Stomach (tissue), 9 donors: Measurements from ENCODE around the gene GRK3. TPM values are rescaled to one million over a fixed set of nuclear protein-coding genes. Genes with fewer than 3 reads are reported as not detected.
A peak's percentile ranks its signal among the peaks of the same experiment; 100 is the strongest.

ENCODE experiments used
- DNase-seq, 2 donors: peaks; one replicate each; pipeline versions ENCODE4 v3.0.0 to v3.0.0-alpha.2; 2013 to 2019
- H3K27ac ChIP-seq, 5 donors: fragments of 200-600 bp in 4 of 5; sonication (generic) in 4 of 5; one replicate each; pipeline ENCODE4 v1.5.1; 2013 to 2019; ENCODE audit warnings: mild to moderate bottlenecking in 1 of 5, moderate library complexity in 1 of 5
- H3K27me3 ChIP-seq, 3 donors: fragments of 200-600 bp; sonication (generic); one replicate each; pipeline ENCODE4 v1.5.1; 2017 to 2019; ENCODE audit warnings: mixed run types in 1 of 3
- H3K36me3 ChIP-seq, 4 donors: fragments of 200-600 bp; sonication (generic); 1 replicate in 3 of 4; 2 replicates in 1 of 4; pipeline ENCODE4 v1.5.1; 2016 to 2019
- H3K4me1 ChIP-seq, 4 donors: fragments of 200-600 bp; sonication (generic); one replicate each; pipeline ENCODE4 v1.5.1; 2016 to 2019
- H3K4me3 ChIP-seq, 4 donors: fragments of 200-600 bp; sonication (generic) in 3 of 4; one replicate each; pipeline ENCODE4 v1.5.1; 2016 to 2019; ENCODE audit warnings: mild to moderate bottlenecking in 1 of 4
- H3K9me3 ChIP-seq, 4 donors: fragments of 200-600 bp; sonication (generic); one replicate each; pipeline ENCODE4 v1.5.1; 2016 to 2019
- EP300 ChIP-seq: sonication (generic); formaldehyde crosslinking; IDR thresholded peaks from one replicate; pipeline ENCODE4 v1.6.1; 2017; ENCODE audit warnings: antibody characterized with exemption
- POLR2A ChIP-seq, 4 donors: fragments of 450-650 bp; IDR thresholded peaks; one replicate each; pipeline ENCODE4 v1.6.1; 2016; ENCODE audit warnings: antibody characterized with exemption in 4 of 4, control low read depth in 2 of 4, mild to moderate bottlenecking in 1 of 4, moderate library complexity in 1 of 4
- POLR2AphosphoS5 ChIP-seq, 3 donors: sonication (generic); formaldehyde crosslinking; IDR thresholded peaks; one replicate each; pipeline ENCODE4 v1.6.1; 2016; ENCODE audit warnings: antibody characterized with exemption in 3 of 3
- WGBS, 5 donors: extraction: QIAGEN DNeasy Blood & Tissue Kit in 3 of 5; methylation state at CpG; one replicate each; pipeline versions ENCODE4 v1.1.5 to v1.1.7; 2013 to 2018; 5-methylcytosine and 5-hydroxymethylcytosine counted together
- intact Hi-C: fragments of 100-400 bp; cut with DNase I; formaldehyde crosslinking; loops from one replicate; pipeline ENCODE4 v1.15.1; 2023; ENCODE audit warnings: low total_unique reads
- polyA plus RNA-seq, 3 donors: library from polyadenylated mRNA; stranded (reverse); fragments of 200-250 nt; gene quantifications; one replicate each; pipeline ENCODE4 v1.2.3, GENCODE V29; 2013
- total RNA-seq, 5 donors: library from RNA; depleted of rRNA; stranded (reverse); fragments of >200 nt; gene quantifications; one replicate each; pipeline versions ENCODE4 v1.1.0 to v1.2.3, GENCODE V29; 2014 to 2016
- TF ChIP-seq, protein P1 (sequence below), 7 experiments: fragments of 450-650 bp in 4 of 7; fragments of 200-600 bp in 3 of 7; sonication (generic) in 3 of 7; IDR thresholded peaks; one replicate each; pipeline ENCODE4 v1.5.1; 2016 to 2019; ENCODE audit warnings: antibody characterized with exemption in 7 of 7, control low read depth in 2 of 7, mild to moderate bottlenecking in 1 of 7
- donor health status: healthy with polysubstance abuse.
- donor health status: Bipolar disorder and iron deficiency.
- donor health status: healthy.

GRK3 gene
- total and polyA plus RNA-seq, 8 donors = 0.87 to 29.5 (median 4.1) TPM

DNA sequence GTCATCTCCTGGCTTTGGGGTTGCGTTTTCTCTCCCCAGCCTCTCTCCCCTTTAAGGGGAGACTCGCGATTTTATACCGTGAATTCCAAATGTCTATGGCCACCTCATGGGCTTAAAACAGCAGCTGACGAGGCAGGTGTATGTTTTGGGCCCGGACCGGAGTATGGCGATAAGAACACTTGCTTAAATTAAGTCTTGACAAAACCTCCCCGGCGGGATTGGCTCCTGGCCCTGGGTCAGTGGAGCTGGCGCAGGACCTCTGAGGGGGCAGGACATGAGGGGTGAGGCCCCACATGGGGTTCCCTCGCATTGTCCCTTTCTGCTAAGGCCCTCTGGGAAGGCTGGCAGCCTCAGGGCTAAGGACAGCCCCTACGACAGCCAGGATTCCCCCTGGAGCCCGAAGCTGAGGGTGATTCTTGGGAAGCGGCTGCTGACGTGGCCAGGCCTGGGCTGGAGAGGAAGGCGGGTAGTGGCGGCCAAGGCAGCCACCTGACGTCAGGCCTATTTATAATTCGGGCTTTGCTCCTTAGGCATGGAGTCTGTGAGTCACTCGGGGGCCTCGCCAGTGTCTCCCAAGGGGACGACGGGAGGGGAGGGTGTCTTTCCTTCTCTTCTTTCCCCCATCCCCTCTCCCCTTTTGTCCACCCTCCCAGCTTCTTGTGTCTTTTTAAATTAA is 190.2 kb downstream of the GRK3 start:
- Histone ChIP-seq H3K27me3 (no peaks in the 10 kb centered on the region), H3K4me1 (no peaks in the 10 kb centered on the region), H3K4me3 (no peak overlapping the region), H3K9me3 (no peaks in the 10 kb centered on the region), H3K27ac (peak overlapping the region in 3 of 5 donors; percentile 20 to 64 (median 62)), H3K36me3 (no peaks in the 10 kb centered on the region)
- DNase-seq = peak in 1 of 2 donors; percentile 62
- TF ChIP-seq POLR2AphosphoS5 (IDR thresholded peaks at IDR 0.05) (no peak), POLR2A (IDR thresholded peaks at IDR 0.05) (no peak), EP300 (no peak)
- TF ChIP-seq, protein P1, sequence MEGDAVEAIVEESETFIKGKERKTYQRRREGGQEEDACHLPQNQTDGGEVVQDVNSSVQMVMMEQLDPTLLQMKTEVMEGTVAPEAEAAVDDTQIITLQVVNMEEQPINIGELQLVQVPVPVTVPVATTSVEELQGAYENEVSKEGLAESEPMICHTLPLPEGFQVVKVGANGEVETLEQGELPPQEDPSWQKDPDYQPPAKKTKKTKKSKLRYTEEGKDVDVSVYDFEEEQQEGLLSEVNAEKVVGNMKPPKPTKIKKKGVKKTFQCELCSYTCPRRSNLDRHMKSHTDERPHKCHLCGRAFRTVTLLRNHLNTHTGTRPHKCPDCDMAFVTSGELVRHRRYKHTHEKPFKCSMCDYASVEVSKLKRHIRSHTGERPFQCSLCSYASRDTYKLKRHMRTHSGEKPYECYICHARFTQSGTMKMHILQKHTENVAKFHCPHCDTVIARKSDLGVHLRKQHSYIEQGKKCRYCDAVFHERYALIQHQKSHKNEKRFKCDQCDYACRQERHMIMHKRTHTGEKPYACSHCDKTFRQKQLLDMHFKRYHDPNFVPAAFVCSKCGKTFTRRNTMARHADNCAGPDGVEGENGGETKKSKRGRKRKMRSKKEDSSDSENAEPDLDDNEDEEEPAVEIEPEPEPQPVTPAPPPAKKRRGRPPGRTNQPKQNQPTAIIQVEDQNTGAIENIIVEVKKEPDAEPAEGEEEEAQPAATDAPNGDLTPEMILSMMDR (IDR thresholded peaks at IDR 0.05) = no peak
- intact Hi-C loops = no loop called here
- WGBS, 5 donors = 69 to 83% (median 82%) methylated on average over 22 to 24 of the region's 24 CpGs

DNA sequence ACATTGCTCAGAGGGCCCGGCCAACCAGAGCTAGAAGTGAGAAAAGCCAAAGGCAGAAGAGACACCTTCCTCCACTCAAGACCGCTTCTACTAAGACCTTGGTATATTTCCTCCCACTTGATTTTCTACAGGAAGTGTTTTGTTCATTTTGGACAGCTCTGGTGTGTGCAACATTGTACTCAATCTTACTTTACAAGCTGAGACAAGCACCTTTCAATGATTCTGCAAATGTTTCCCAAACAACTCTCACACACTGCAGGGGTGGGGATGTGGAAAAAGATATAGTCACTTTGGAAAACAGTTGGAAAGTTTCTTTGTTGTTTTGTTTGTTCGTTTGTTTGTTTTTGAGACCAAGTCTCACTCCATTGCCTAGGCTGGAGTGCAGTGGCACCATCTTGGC is 193.2 kb downstream of the GRK3 start:
- Histone ChIP-seq H3K27ac (no peak overlapping the region), H3K4me3 (no peak overlapping the region), H3K36me3 (no peaks in the 10 kb centered on the region), H3K4me1 (no peaks in the 10 kb centered on the region), H3K9me3 (no peaks in the 10 kb centered on the region), H3K27me3 (peaks cover 0 to 6% (median 0%) of the 10 kb centered on the region in 3 donors)
- TF ChIP-seq POLR2A (IDR thresholded peaks at IDR 0.05) (no peak), POLR2AphosphoS5 (IDR thresholded peaks at IDR 0.05) (no peak), EP300 (no peak)
- TF ChIP-seq, protein P1 (IDR thresholded peaks at IDR 0.05) = no peak
- DNase-seq = no peak
- intact Hi-C loops = no loop called here
- WGBS, 5 donors = 69 to 82% (median 76%) methylated on average over 3 of the region's 3 CpGs

DNA sequence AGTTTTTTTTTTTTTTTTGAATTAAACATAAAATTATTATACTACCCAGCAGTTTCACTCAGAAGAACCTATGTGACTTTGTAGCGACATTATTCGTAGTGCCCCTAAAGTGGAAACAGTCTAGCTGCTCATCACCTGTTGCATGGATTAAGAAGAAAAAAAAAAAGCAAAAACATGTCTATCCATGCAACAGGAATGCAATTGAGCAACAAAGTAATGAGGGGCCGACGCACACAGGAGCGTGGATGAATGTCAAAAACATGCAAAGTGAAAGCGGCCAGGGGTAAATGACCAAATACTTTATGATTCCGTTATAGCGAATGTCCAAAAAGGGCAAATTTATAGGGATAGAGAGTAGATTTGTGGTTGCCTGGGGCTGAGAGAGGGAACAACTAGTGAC is 193.8 kb downstream of the GRK3 start:
- DNase-seq = no peak
- no peaks in the 10 kb centered on the region for H3K4me1 ChIP-seq
- H3K9me3 ChIP-seq = no peaks in the 10 kb centered on the region
- TF ChIP-seq POLR2AphosphoS5 (IDR thresholded peaks at IDR 0.05) (no peak), EP300 (no peak)
- H3K36me3 ChIP-seq = no peaks in the 10 kb centered on the region
- WGBS, 5 donors = 86 to 96% (median 93%) methylated on average over 8 of the region's 8 CpGs
- intact Hi-C loops = no loop called here
- H3K27me3 ChIP-seq = peaks cover 0 to 6% (median 0%) of the 10 kb centered on the region in 3 donors
- H3K4me3 ChIP-seq = no peak overlapping the region
- no peak overlapping the region for H3K27ac ChIP-seq

DNA sequence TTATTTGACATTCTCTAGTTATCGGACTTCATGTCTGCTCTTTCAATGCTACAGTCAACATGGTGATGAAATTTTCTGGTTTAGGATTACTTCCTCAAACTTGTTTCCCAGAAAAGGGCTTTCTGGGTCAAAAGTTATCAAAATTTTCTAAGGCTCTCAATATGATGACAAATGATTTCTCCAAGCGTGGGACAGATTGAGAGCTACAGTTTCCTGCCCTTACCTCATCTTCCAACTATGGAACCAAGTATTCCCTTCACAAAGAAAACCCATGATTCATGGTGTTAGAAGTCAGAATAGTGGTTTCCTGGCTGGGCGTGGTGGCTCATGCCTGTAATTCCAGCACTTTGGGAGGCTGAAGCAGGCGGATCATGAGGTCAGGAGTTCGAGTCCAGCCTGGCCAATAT is 195.4 kb downstream of the GRK3 start:
- DNase-seq = peak in 1 of 2 donors; percentile 54
- Histone ChIP-seq H3K9me3 (no peaks in the 10 kb centered on the region), H3K4me1 (no peaks in the 10 kb centered on the region), H3K4me3 (no peak overlapping the region), H3K27ac (peak overlapping the region in 1 of 5 donors; percentile 27), H3K27me3 (peaks cover 0 to 12% (median 0%) of the 10 kb centered on the region in 3 donors), H3K36me3 (no peaks in the 10 kb centered on the region)
- no peak for TF ChIP-seq EP300
- TF ChIP-seq, protein P1 (IDR thresholded peaks at IDR 0.05) = no peak
- peak in 1 of 3 donors; percentile 7 for TF ChIP-seq POLR2AphosphoS5 (IDR thresholded peaks at IDR 0.05)
- TF ChIP-seq POLR2A (IDR thresholded peaks at IDR 0.05) = no peak
- 27 to 45% (median 42%) methylated on average over 5 of the region's 5 CpGs for WGBS, 5 donors
- intact Hi-C loops = no loop called here

DNA sequence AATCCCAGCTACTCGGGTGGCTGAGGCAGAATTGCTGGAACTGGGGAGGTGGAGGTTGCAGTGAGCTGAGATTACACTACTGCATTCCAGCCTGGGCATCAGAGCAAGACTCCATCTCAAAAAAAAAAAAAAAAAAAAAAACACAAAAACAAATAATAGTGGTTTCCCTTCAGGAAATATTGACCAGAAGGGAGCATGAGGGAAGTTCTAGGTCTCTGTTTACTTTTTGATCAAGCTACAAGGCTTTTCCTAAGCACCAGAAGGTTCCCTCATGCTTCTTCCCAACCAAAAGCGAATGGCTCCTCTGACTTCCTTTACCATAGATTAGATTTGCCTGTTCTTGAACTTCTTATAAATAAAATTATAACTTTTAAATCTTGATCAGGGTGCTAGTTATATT is 195.8 kb downstream of the GRK3 start:
- 37 to 75% (median 50%) methylated on average over 2 of the region's 2 CpGs for WGBS, 5 donors
- Histone ChIP-seq H3K4me1 (no peaks in the 10 kb centered on the region), H3K9me3 (no peaks in the 10 kb centered on the region), H3K36me3 (no peaks in the 10 kb centered on the region), H3K4me3 (no peak overlapping the region), H3K27ac (peak overlapping the region in 1 of 5 donors; percentile 27), H3K27me3 (peaks cover 0 to 17% (median 0%) of the 10 kb centered on the region in 3 donors)
- TF ChIP-seq POLR2A (IDR thresholded peaks at IDR 0.05) = no peak
- no peak for TF ChIP-seq POLR2AphosphoS5 (IDR thresholded peaks at IDR 0.05)
- no peak for TF ChIP-seq EP300
- TF ChIP-seq, protein P1 (IDR thresholded peaks at IDR 0.05) = no peak
- no peak for DNase-seq
- intact Hi-C loops = no loop called here
